ENCODE measurements around the gene SEMA6A. TPM values are rescaled to one million over a fixed set of nuclear protein-coding genes. Genes with fewer than 3 reads are reported as not detected.
A peak's percentile ranks its signal among the peaks of the same experiment; 100 is the strongest.

The SEMA6A gene
- total RNA-seq, 4 donors from 2014 or later: 2.5 to 6.5 (median 2.7) TPM

DNA sequence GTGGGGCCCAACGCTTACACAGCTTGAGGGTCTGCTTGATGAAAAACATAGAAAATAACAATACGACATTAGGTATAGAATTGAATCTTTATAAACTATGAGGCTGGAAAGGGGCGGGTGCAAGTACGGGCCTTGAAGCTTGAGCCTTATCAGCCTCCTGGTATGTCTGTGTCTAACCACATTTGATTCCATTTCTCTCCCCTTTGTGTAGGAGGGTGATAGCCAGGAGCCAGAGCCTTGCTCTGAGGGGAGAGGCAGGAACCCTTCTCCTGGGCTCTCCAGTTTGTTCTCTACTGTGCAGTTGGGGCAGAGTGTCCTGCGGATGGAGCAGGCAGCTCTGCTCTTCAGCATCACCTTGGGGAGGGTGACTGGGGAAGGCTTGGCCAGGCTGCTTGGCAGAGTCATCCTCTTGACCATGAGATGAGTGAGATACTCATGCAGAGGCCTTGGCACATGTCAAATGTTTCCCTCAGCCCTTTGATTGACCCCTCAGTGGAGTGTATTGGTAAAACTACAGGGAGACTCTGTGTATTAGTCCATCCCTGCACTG, 153.5 kb downstream of the SEMA6A start:
- intact Hi-C loops (cut with DNase I; ENCODE audit: low total_unique reads): no loop called here
- Histone ChIP-seq H3K27me3 (no peaks in the 10 kb centered on the region), H3K9me3 (no peaks in the 10 kb centered on the region), H3K4me3 (no peak overlapping the region), H3K36me3 (no peaks in the 10 kb centered on the region), H3K4me1 (no peaks in the 10 kb centered on the region), H3K27ac (no peak overlapping the region)
- ATAC-seq (no peak), DNase-seq (no peak)
- TF ChIP-seq, protein P1, sequence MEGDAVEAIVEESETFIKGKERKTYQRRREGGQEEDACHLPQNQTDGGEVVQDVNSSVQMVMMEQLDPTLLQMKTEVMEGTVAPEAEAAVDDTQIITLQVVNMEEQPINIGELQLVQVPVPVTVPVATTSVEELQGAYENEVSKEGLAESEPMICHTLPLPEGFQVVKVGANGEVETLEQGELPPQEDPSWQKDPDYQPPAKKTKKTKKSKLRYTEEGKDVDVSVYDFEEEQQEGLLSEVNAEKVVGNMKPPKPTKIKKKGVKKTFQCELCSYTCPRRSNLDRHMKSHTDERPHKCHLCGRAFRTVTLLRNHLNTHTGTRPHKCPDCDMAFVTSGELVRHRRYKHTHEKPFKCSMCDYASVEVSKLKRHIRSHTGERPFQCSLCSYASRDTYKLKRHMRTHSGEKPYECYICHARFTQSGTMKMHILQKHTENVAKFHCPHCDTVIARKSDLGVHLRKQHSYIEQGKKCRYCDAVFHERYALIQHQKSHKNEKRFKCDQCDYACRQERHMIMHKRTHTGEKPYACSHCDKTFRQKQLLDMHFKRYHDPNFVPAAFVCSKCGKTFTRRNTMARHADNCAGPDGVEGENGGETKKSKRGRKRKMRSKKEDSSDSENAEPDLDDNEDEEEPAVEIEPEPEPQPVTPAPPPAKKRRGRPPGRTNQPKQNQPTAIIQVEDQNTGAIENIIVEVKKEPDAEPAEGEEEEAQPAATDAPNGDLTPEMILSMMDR (IDR thresholded peaks at IDR 0.05 in 4 of 5, conservative IDR thresholded peaks at IDR 0.05 in 1 of 5): no peak
- no peak for TF ChIP-seq POLR2A (IDR thresholded peaks at IDR 0.05)
- in situ Hi-C loops (cut with MboI; ENCODE audit: low sequenced_read_pairs in 4 of 4): no loop called here

DNA sequence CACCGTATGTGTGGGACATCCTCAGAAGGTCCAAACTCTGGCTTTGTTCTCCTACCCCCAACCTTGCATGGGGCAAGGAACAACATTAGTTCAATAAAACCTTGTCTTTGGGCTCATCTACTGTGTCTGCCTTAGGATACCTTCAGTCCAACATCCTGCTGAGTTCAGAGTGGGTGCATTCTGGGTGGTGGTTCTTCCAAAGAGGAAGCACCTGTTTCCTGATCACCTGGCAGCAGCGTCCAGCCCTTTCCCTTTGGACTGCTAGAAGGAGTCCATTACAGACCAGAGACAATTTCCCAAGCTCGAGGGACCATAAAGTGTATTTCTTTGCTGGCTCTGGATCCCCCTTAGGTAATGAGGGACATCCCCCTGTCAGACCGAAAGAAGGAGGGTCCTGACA, 154.1 kb downstream of the SEMA6A start:
- H3K36me3 ChIP-seq: no peaks in the 10 kb centered on the region
- no peak for TF ChIP-seq POLR2A (IDR thresholded peaks at IDR 0.05)
- TF ChIP-seq, protein P1 (IDR thresholded peaks at IDR 0.05 in 4 of 5, conservative IDR thresholded peaks at IDR 0.05 in 1 of 5): no peak
- in situ Hi-C loops (cut with MboI; ENCODE audit: low sequenced_read_pairs in 4 of 4): no loop called here
- ATAC-seq (peak; percentile 33 to 65), DNase-seq (no peak)
- intact Hi-C loops (cut with DNase I; ENCODE audit: low total_unique reads): no loop called here
- H3K27ac ChIP-seq: no peak overlapping the region
- no peaks in the 10 kb centered on the region for H3K27me3 ChIP-seq
- H3K9me3 ChIP-seq: no peaks in the 10 kb centered on the region
- no peak overlapping the region for H3K4me3 ChIP-seq
- no peaks in the 10 kb centered on the region for H3K4me1 ChIP-seq

DNA sequence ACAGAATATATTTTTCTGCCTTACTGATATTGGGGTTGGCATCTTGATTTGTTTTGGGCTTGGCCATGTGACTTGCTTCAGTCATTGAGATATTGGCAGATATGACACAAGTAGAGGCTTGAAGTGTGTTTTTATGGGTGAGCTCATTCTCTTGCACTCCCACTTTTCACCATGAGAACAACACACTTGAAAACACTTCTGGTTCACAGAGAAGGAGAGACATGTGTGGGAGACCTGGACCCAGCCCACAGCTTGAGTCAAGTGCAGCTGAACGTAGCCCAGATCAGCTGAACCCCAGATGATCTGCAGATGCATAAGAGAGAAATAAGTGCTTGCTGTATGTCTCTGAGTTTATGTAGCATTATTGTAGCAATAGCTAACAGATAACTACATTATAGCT, 155.4 kb downstream of the SEMA6A start:
- no peaks in the 10 kb centered on the region for H3K36me3 ChIP-seq
- in situ Hi-C loops (cut with MboI; ENCODE audit: low sequenced_read_pairs in 4 of 4) (no loop called here), intact Hi-C loops (cut with DNase I; ENCODE audit: low total_unique reads) (no loop called here)
- no peak overlapping the region for H3K27ac ChIP-seq
- DNase-seq (no peak), ATAC-seq (no peak)
- H3K27me3 ChIP-seq: no peaks in the 10 kb centered on the region
- no peaks in the 10 kb centered on the region for H3K9me3 ChIP-seq
- H3K4me3 ChIP-seq: no peak overlapping the region
- H3K4me1 ChIP-seq: no peaks in the 10 kb centered on the region
- TF ChIP-seq POLR2A (IDR thresholded peaks at IDR 0.05): no peak
- TF ChIP-seq, protein P1 (IDR thresholded peaks at IDR 0.05 in 4 of 5, conservative IDR thresholded peaks at IDR 0.05 in 1 of 5): no peak

DNA sequence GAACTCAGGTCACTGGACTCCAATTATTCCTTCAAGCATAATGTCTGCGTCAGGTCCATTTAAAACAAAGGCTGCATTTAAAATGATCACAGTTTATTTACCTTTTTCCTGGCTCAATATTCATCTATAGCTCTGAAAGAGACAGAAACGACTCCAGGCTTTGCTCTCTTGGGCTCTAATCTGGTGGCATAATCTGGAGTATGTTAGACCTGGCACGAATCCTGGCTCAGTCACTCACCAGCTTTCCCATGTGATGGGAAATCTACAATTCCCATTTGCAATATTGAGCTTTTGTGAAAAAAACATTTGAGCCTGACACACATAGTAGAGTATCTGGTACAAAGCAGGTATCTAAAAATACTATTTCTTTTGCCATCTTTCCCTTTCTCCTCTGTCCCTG, 155.8 kb downstream of the SEMA6A start:
- intact Hi-C loops (cut with DNase I; ENCODE audit: low total_unique reads) (no loop called here), in situ Hi-C loops (cut with MboI; ENCODE audit: low sequenced_read_pairs in 4 of 4) (no loop called here)
- Histone ChIP-seq H3K36me3 (no peaks in the 10 kb centered on the region), H3K4me1 (no peaks in the 10 kb centered on the region), H3K27ac (no peak overlapping the region), H3K4me3 (no peak overlapping the region), H3K9me3 (no peaks in the 10 kb centered on the region), H3K27me3 (no peaks in the 10 kb centered on the region)
- DNase-seq (no peak), ATAC-seq (no peak)
- TF ChIP-seq, protein P1 (IDR thresholded peaks at IDR 0.05 in 4 of 5, conservative IDR thresholded peaks at IDR 0.05 in 1 of 5): no peak
- TF ChIP-seq POLR2A (IDR thresholded peaks at IDR 0.05): no peak

DNA sequence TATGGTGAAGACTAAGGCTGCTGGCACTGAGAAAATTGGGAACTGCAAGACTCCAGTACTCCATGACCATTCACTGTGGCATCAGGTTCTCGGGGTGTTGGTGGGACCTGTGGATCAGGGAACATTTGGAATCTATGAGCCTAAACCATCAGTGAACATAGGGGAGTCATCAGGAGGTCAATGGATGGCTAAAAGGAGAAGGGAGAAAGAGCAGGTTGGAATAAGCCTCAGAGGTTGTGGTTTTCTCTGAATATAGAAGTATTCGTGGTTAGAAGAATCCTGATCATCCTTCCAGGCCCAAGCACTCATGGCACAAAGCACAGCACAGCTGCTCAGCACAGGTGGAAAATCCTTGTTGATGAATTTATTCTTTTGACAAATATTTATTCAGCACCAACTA, 156.6 kb downstream of the SEMA6A start:
- intact Hi-C loops (cut with DNase I; ENCODE audit: low total_unique reads): no loop called here
- Histone ChIP-seq H3K36me3 (no peaks in the 10 kb centered on the region), H3K9me3 (no peaks in the 10 kb centered on the region), H3K4me1 (no peaks in the 10 kb centered on the region), H3K27ac (no peak overlapping the region), H3K4me3 (no peak overlapping the region), H3K27me3 (no peaks in the 10 kb centered on the region)
- no peak for ATAC-seq
- TF ChIP-seq, protein P1 (IDR thresholded peaks at IDR 0.05 in 4 of 5, conservative IDR thresholded peaks at IDR 0.05 in 1 of 5): no peak
- TF ChIP-seq POLR2A (IDR thresholded peaks at IDR 0.05): no peak
- in situ Hi-C loops (cut with MboI; ENCODE audit: low sequenced_read_pairs in 4 of 4): no loop called here
- DNase-seq: no peak

All from gastrocnemius medialis (tissue), 4 donors.